Mucosa of stomach (tissue), 1 donor: Measurements from ENCODE around the gene CAPN8.

ENCODE experiments used
- H3K27me3 ChIP-seq: one replicate; pipeline ENCODE4 v1.7.0; 2013; ENCODE audit warnings: mild to moderate bottlenecking, low read length; ENCODE audit not compliant: control insufficient read depth, insufficient read depth
- H3K36me3 ChIP-seq: one replicate; pipeline ENCODE4 v1.7.0; 2013; ENCODE audit warnings: low read length; ENCODE audit not compliant: control insufficient read depth, insufficient read depth
- H3K4me1 ChIP-seq: one replicate; pipeline ENCODE4 v1.7.0; 2013; ENCODE audit warnings: mild to moderate bottlenecking, low read length; ENCODE audit not compliant: control insufficient read depth, insufficient read depth
- H3K4me3 ChIP-seq: one replicate; pipeline ENCODE4 v1.7.0; 2013; ENCODE audit warnings: low read length
- H3K9ac ChIP-seq: one replicate; pipeline ENCODE4 v1.7.0; 2013; ENCODE audit warnings: mild to moderate bottlenecking, low read length, moderate library complexity
- H3K9me3 ChIP-seq: one replicate; pipeline ENCODE4 v1.7.0; 2013; ENCODE audit warnings: mild to moderate bottlenecking, low read length, moderate library complexity; ENCODE audit not compliant: control insufficient read depth
- donor health status: Pancreatic carcinoma.

Gene CAPN8

GRCh38 chr1:223708651-223709268 is 43.3 kb upstream of the CAPN8 start:
- Histone ChIP-seq H3K36me3 (no peaks in the 10 kb centered on the region), H3K9me3 (no peaks in the 10 kb centered on the region), H3K4me1 (peaks cover 71% of the 10 kb centered on the region), H3K27me3 (no peaks in the 10 kb centered on the region), H3K4me3 (no peak overlapping the region), H3K9ac (no peak overlapping the region)

GRCh38 chr1:223708001-223708359 is 42.5 kb upstream of the CAPN8 start:
- no peaks in the 10 kb centered on the region for H3K9me3 ChIP-seq
- H3K9ac ChIP-seq, result peak overlapping the region; percentile 3
- peaks cover 68% of the 10 kb centered on the region for H3K4me1 ChIP-seq
- H3K4me3 ChIP-seq, result peak overlapping the region; percentile 0
- H3K36me3 ChIP-seq, result no peaks in the 10 kb centered on the region
- H3K27me3 ChIP-seq, result no peaks in the 10 kb centered on the region

- Histone ChIP-seq H3K4me3 (peak overlapping the region; percentile 0), H3K9ac (peak overlapping the region; percentile 3)
Measured at GRCh38 chr1:223707256-223708000, 41.9 kb upstream of the CAPN8 start.

GRCh38 chr1:223706077-223706973 is 40.8 kb upstream of the CAPN8 start:
- Histone ChIP-seq H3K27me3 (no peaks in the 10 kb centered on the region), H3K9me3 (no peaks in the 10 kb centered on the region), H3K4me3 (no peak overlapping the region), H3K9ac (peak overlapping the region; percentile 3), H3K4me1 (peaks cover 62% of the 10 kb centered on the region), H3K36me3 (no peaks in the 10 kb centered on the region)

More at GRCh38 chr1:223707256-223708000, 41.9 kb upstream of the CAPN8 start:
- peaks cover 68% of the 10 kb centered on the region for H3K4me1 ChIP-seq
- H3K27me3 ChIP-seq, result no peaks in the 10 kb centered on the region
- no peaks in the 10 kb centered on the region for H3K36me3 ChIP-seq
- no peaks in the 10 kb centered on the region for H3K9me3 ChIP-seq

GRCh38 chr1:223704921-223705878 is 39.7 kb upstream of the CAPN8 start:
- Histone ChIP-seq H3K27me3 (no peaks in the 10 kb centered on the region), H3K9me3 (no peaks in the 10 kb centered on the region), H3K4me3 (no peak overlapping the region), H3K36me3 (no peaks in the 10 kb centered on the region), H3K9ac (no peak overlapping the region), H3K4me1 (peaks cover 62% of the 10 kb centered on the region)

GRCh38 chr1:223703668-223704013 is 38.1 kb upstream of the CAPN8 start:
- Histone ChIP-seq H3K9ac (no peak overlapping the region), H3K4me3 (no peak overlapping the region), H3K4me1 (peaks cover 58% of the 10 kb centered on the region), H3K27me3 (no peaks in the 10 kb centered on the region), H3K9me3 (no peaks in the 10 kb centered on the region), H3K36me3 (no peaks in the 10 kb centered on the region)

GRCh38 chr1:223702735-223703667 is 37.5 kb upstream of the CAPN8 start:
- peaks cover 52% of the 10 kb centered on the region for H3K4me1 ChIP-seq
- H3K9me3 ChIP-seq, result no peaks in the 10 kb centered on the region

GRCh38 chr1:223700942-223701637 is 35.6 kb upstream of the CAPN8 start:
- no peaks in the 10 kb centered on the region for H3K27me3 ChIP-seq
- H3K4me3 ChIP-seq, result no peak overlapping the region
- H3K9me3 ChIP-seq, result no peaks in the 10 kb centered on the region
- no peak overlapping the region for H3K9ac ChIP-seq
- H3K4me1 ChIP-seq, result peaks cover 33% of the 10 kb centered on the region
- no peaks in the 10 kb centered on the region for H3K36me3 ChIP-seq

More at GRCh38 chr1:223702735-223703667, 37.5 kb upstream of the CAPN8 start:
- H3K9ac ChIP-seq, result no peak overlapping the region
- no peaks in the 10 kb centered on the region for H3K36me3 ChIP-seq
- no peak overlapping the region for H3K4me3 ChIP-seq
- H3K27me3 ChIP-seq, result no peaks in the 10 kb centered on the region

- Histone ChIP-seq H3K9me3 (no peaks in the 10 kb centered on the region), H3K4me3 (no peak overlapping the region), H3K27me3 (no peaks in the 10 kb centered on the region), H3K36me3 (no peaks in the 10 kb centered on the region), H3K4me1 (peaks cover 26% of the 10 kb centered on the region), H3K9ac (no peak overlapping the region)
Measured at GRCh38 chr1:223700388-223700918, 35.0 kb upstream of the CAPN8 start.

GRCh38 chr1:223695941-223696340 is 30.4 kb upstream of the CAPN8 start:
- no peak overlapping the region for H3K9ac ChIP-seq
- no peaks in the 10 kb centered on the region for H3K27me3 ChIP-seq
- H3K4me1 ChIP-seq, result peaks cover 12% of the 10 kb centered on the region
- H3K4me3 ChIP-seq, result no peak overlapping the region
- no peaks in the 10 kb centered on the region for H3K9me3 ChIP-seq
- H3K36me3 ChIP-seq, result no peaks in the 10 kb centered on the region
